HepG2 (cell line): Measurements from ENCODE around the gene EFCAB8. TPM values are rescaled to one million over a fixed set of nuclear protein-coding genes. Genes with fewer than 3 reads are reported as not detected.

Experiments used
- AKAP8 ChIP-seq: sonication (generic); formaldehyde crosslinking; IDR thresholded peaks from 2 replicates; pipeline ENCODE4 v1.5.1; 2020; ENCODE audit warnings: mild to moderate bottlenecking, missing genetic modification reagents
- CHCHD3 ChIP-seq: sonication (generic); formaldehyde crosslinking; IDR thresholded peaks from 2 replicates; pipeline ENCODE4 v1.8.0; 2022; ENCODE audit warnings: mild to moderate bottlenecking, missing genetic modification reagents, moderate library complexity
- JDP2 ChIP-seq: sonication (generic); formaldehyde crosslinking; IDR thresholded peaks from 2 replicates; pipeline ENCODE4 v1.8.1; 2022; ENCODE audit warnings: missing genetic modification reagents, borderline replicate concordance
- KLF11 ChIP-seq: IDR thresholded peaks from 2 replicates; pipeline ENCODE4 v1.6.1; 2016; ENCODE audit warnings: missing compliant biosample characterization
- PHB2 ChIP-seq: fragments of 450-650 bp; IDR thresholded peaks from 2 replicates; pipeline ENCODE4 v1.6.1; 2018; ENCODE audit not compliant: partially characterized antibody
- RORA ChIP-seq: sonication (generic); formaldehyde crosslinking; IDR thresholded peaks from 2 replicates; pipeline ENCODE4 v1.5.0; 2020; ENCODE audit warnings: mild to moderate bottlenecking, missing genetic modification reagents, moderate library complexity
- SMC3 ChIP-seq: IDR thresholded peaks from 2 replicates; pipeline ENCODE4 v1.6.1; 2011; ENCODE audit warnings: low read length, improper control_type of control experiment
- SNAI1 ChIP-seq: sonication (generic); formaldehyde crosslinking; IDR thresholded peaks from 2 replicates; pipeline ENCODE4 v1.5.0; 2020; ENCODE audit warnings: mild to moderate bottlenecking, missing genetic modification reagents, borderline replicate concordance
- TBX2 ChIP-seq: sonication (generic); formaldehyde crosslinking; IDR thresholded peaks from 2 replicates; pipeline ENCODE4 v1.5.0; 2020; ENCODE audit warnings: missing genetic modification reagents, mild to moderate bottlenecking, borderline replicate concordance
- TRIM24 ChIP-seq: sonication (generic); formaldehyde crosslinking; IDR thresholded peaks from 2 replicates; pipeline ENCODE4 v1.8.0; 2022; ENCODE audit warnings: mild to moderate bottlenecking, missing genetic modification reagents
- ZNF30 ChIP-seq: sonication (generic); formaldehyde crosslinking; IDR thresholded peaks from 2 replicates; pipeline ENCODE4 v1.5.0; 2020; ENCODE audit warnings: mild to moderate bottlenecking, missing genetic modification reagents
- ZNF326 ChIP-seq: sonication (generic); formaldehyde crosslinking; IDR thresholded peaks from 2 replicates; pipeline ENCODE4 v1.4.0; 2020; ENCODE audit warnings: missing genetic modification reagents, borderline replicate concordance
- ZNF546 ChIP-seq: sonication (generic); formaldehyde crosslinking; conservative IDR thresholded peaks from 2 replicates; pipeline ENCODE4 v1.8.1; 2023; ENCODE audit warnings: mild to moderate bottlenecking, missing genetic modification reagents
- ZNF580 ChIP-seq: IDR thresholded peaks from 2 replicates; pipeline ENCODE4 v1.6.1; 2016; ENCODE audit warnings: low read depth, borderline replicate concordance
- ZNF670 ChIP-seq: sonication (generic); formaldehyde crosslinking; IDR thresholded peaks from 2 replicates; pipeline ENCODE4 v1.8.0; 2022; ENCODE audit warnings: mild to moderate bottlenecking, missing genetic modification reagents, borderline replicate concordance
- ZNF780A ChIP-seq: sonication (generic); formaldehyde crosslinking; IDR thresholded peaks from 2 replicates; pipeline ENCODE4 v1.8.0; 2022; ENCODE audit warnings: mild to moderate bottlenecking, missing genetic modification reagents, moderate library complexity
- ZNF839 ChIP-seq: sonication (generic); formaldehyde crosslinking; IDR thresholded peaks from 2 replicates; pipeline ENCODE4 v1.4.0; 2020; ENCODE audit warnings: missing genetic modification reagents, mild to moderate bottlenecking, borderline replicate concordance
- polyA plus RNA-seq, 8 experiments: library from polyadenylated mRNA; depleted of rRNA in 3 of 8; stranded (reverse) in 7 of 8; unstranded in 1 of 8; fragments of >200 nt; fragmentation: Illumina TruSeq in 4 of 8; extraction: Trizol in 4 of 8; gene quantifications; 2 replicates each; pipeline versions ENCODE4 v1.2.1 to v1.2.3, GENCODE V29; 2011 to 2016; ENCODE audit warnings: low read depth in 4 of 8, missing spikeins in 1 of 8, mixed read lengths in 1 of 8; ENCODE audit not compliant: insufficient read depth in 1 of 8
- total RNA-seq, 5 experiments: library from RNA; depleted of rRNA; stranded (reverse); fragments of >200 nt; fragmentation: Illumina TruSeq; extraction: Trizol; gene quantifications; 2 replicates each; pipeline ENCODE4 v1.2.3, GENCODE V29; 2016; ENCODE audit warnings: low read depth in 1 of 5
- TF ChIP-seq, protein P1 (sequence below): IDR thresholded peaks from 2 replicates; pipeline ENCODE4 v1.6.1; 2016; ENCODE audit warnings: low read depth, missing genetic modification reagents, missing compliant biosample characterization
- TF ChIP-seq, protein P2 (sequence below): sonication (generic); formaldehyde crosslinking; IDR thresholded peaks from 2 replicates; pipeline ENCODE4 v1.4.0; 2020; ENCODE audit warnings: missing genetic modification reagents, borderline replicate concordance
- TF ChIP-seq, protein P3 (sequence below): IDR thresholded peaks from 2 replicates; pipeline ENCODE4 v1.6.1; 2016; ENCODE audit warnings: missing biosample characterization, missing genetic modification reagents, low read depth

The EFCAB8 gene
- total and polyA plus RNA-seq, 2 of the 13 experiments (the other 11 are each of a cell fraction or from before 2014, with no cell fraction given) = 0.15 to 0.22 TPM

- TF ChIP-seq, protein P1, sequence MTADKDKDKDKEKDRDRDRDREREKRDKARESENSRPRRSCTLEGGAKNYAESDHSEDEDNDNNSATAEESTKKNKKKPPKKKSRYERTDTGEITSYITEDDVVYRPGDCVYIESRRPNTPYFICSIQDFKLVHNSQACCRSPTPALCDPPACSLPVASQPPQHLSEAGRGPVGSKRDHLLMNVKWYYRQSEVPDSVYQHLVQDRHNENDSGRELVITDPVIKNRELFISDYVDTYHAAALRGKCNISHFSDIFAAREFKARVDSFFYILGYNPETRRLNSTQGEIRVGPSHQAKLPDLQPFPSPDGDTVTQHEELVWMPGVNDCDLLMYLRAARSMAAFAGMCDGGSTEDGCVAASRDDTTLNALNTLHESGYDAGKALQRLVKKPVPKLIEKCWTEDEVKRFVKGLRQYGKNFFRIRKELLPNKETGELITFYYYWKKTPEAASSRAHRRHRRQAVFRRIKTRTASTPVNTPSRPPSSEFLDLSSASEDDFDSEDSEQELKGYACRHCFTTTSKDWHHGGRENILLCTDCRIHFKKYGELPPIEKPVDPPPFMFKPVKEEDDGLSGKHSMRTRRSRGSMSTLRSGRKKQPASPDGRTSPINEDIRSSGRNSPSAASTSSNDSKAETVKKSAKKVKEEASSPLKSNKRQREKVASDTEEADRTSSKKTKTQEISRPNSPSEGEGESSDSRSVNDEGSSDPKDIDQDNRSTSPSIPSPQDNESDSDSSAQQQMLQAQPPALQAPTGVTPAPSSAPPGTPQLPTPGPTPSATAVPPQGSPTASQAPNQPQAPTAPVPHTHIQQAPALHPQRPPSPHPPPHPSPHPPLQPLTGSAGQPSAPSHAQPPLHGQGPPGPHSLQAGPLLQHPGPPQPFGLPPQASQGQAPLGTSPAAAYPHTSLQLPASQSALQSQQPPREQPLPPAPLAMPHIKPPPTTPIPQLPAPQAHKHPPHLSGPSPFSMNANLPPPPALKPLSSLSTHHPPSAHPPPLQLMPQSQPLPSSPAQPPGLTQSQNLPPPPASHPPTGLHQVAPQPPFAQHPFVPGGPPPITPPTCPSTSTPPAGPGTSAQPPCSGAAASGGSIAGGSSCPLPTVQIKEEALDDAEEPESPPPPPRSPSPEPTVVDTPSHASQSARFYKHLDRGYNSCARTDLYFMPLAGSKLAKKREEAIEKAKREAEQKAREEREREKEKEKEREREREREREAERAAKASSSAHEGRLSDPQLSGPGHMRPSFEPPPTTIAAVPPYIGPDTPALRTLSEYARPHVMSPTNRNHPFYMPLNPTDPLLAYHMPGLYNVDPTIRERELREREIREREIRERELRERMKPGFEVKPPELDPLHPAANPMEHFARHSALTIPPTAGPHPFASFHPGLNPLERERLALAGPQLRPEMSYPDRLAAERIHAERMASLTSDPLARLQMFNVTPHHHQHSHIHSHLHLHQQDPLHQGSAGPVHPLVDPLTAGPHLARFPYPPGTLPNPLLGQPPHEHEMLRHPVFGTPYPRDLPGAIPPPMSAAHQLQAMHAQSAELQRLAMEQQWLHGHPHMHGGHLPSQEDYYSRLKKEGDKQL = peak; percentile 62; the same call in 1 of the 2 replicates
- TF ChIP-seq TBX2 (CRISPR knock-in tag) (peak; percentile 47; the same call in 1 of the 2 replicates), ZNF326 (CRISPR knock-in tag) (no peak), CHCHD3 (CRISPR knock-in tag) (peak; percentile 87; the same call in 1 of the 2 replicates), ZNF839 (CRISPR knock-in tag) (peak; percentile 79; the same call in 1 of the 2 replicates), ZNF30 (CRISPR knock-in tag) (no peak), TRIM24 (CRISPR knock-in tag) (no peak), ZNF580 (peak; percentile 75; the same call in 1 of the 2 replicates), ZNF546 (CRISPR knock-in tag) (no peak; the same call in 1 of the 2 replicates), ZNF670 (CRISPR knock-in tag) (no peak), SNAI1 (CRISPR knock-in tag) (no peak), JDP2 (no peak; the same call in 1 of the 2 replicates), PHB2 (no peak), KLF11 (no peak), ZNF780A (CRISPR knock-in tag) (no peak), RORA (no peak), AKAP8 (CRISPR knock-in tag) (peak; percentile 83), SMC3 (no peak)
- TF ChIP-seq, protein P2, sequence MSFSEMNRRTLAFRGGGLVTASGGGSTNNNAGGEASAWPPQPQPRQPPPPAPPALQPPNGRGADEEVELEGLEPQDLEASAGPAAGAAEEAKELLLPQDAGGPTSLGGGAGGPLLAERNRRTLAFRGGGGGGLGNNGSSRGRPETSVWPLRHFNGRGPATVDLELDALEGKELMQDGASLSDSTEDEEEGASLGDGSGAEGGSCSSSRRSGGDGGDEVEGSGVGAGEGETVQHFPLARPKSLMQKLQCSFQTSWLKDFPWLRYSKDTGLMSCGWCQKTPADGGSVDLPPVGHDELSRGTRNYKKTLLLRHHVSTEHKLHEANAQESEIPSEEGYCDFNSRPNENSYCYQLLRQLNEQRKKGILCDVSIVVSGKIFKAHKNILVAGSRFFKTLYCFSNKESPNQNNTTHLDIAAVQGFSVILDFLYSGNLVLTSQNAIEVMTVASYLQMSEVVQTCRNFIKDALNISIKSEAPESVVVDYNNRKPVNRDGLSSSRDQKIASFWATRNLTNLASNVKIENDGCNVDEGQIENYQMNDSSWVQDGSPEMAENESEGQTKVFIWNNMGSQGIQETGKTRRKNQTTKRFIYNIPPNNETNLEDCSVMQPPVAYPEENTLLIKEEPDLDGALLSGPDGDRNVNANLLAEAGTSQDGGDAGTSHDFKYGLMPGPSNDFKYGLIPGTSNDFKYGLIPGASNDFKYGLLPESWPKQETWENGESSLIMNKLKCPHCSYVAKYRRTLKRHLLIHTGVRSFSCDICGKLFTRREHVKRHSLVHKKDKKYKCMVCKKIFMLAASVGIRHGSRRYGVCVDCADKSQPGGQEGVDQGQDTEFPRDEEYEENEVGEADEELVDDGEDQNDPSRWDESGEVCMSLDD = no peak
- TF ChIP-seq, protein P3, sequence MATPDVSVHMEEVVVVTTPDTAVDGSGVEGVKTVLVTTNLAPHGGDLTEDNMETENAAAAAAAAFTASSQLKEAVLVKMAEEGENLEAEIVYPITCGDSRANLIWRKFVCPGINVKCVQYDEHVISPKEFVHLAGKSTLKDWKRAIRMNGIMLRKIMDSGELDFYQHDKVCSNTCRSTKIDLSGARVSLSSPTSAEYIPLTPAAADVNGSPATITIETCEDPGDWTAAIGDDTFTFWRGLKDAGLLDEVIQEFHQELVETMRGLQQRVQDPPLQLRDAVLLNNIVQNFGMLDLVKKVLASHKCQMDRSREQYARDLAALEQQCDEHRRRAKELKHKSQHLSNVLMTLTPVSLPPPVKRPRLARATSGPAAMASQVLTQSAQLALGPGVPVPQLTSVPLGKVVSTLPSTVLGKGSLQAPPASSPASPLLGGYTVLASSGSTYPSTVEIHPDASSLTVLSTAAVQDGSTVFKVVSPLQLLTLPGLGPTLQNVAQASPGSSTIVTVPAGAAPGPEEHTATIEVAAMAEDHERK (CRISPR knock-in tag) = no peak
Observed at GRCh38 chr20:32819992-32820697, 38.6 kb upstream of the EFCAB8 start (continued).
